Activated CD8-positive, alpha-beta T cell treated with anti-CD3 and anti-CD28 coated beads, Interleukin-2, amount 10 ng/mL, durations not matched to agents 7 days and 5 days (primary cell): ENCODE measurements around the gene ERCC3. TPM values are rescaled to one million over a fixed set of nuclear protein-coding genes. Genes with fewer than 3 reads are reported as not detected.
"Not testable (repeated sequence)": the region's sequence is repeated elsewhere in the genome, so short reads cannot be mapped to it uniquely, and the experiment has no call there.

Source experiments
- ATAC-seq: fragments of 150-1000 bp; cut with Tn5 transposase; one replicate; pipeline ENCODE4 v1.10.0; 2021; ENCODE audit warnings: moderate library complexity
- CTCF ChIA-PET: fragments of 350-600 bp; sonication (Branson Sonifier 250); formaldehyde crosslinking; loops from one replicate; lab custom pipeline; 2021; ENCODE audit warnings: antibody characterized with exemption; lab: Charles Lee
- POLR2A ChIA-PET: fragments of 350-600 bp; sonication (Branson Sonifier 250); formaldehyde crosslinking; loops from one replicate; lab custom pipeline; 2021; ENCODE audit warnings: antibody characterized with exemption; lab: Charles Lee
- DNase-seq: peaks from one replicate; pipeline ENCODE4 v3.0.0-alpha.2; 2020
- H3K27ac Mint-ChIP-seq: one replicate; pipeline ENCODE4 v1.8.0; 2021; ENCODE audit warnings: mild to moderate bottlenecking, mixed read lengths
- H3K27me3 Mint-ChIP-seq: one replicate; pipeline ENCODE4 v1.8.0; 2021; ENCODE audit warnings: low read depth, mixed read lengths
- H3K36me3 Mint-ChIP-seq: one replicate; pipeline ENCODE4 v1.8.0; 2021; ENCODE audit warnings: low read depth, mixed read lengths
- H3K4me1 Mint-ChIP-seq: one replicate; pipeline ENCODE4 v1.8.0; 2021; ENCODE audit warnings: low read depth, mixed read lengths
- H3K4me3 Mint-ChIP-seq: one replicate; pipeline ENCODE4 v1.8.0; 2021; ENCODE audit warnings: mild to moderate bottlenecking, mixed read lengths
- H3K9me3 Mint-ChIP-seq: one replicate; pipeline ENCODE4 v1.8.0; 2022; ENCODE audit warnings: mixed read lengths; ENCODE audit not compliant: insufficient read depth
- total RNA-seq, 2 experiments: library from RNA; stranded (reverse); gene quantifications; one replicate each; pipeline ENCODE4 v1.2.3, GENCODE V29; 2021

The ERCC3 gene
- total RNA-seq, 2 experiments from 2014 or later = 59.4 to 61.7 TPM

DNA sequence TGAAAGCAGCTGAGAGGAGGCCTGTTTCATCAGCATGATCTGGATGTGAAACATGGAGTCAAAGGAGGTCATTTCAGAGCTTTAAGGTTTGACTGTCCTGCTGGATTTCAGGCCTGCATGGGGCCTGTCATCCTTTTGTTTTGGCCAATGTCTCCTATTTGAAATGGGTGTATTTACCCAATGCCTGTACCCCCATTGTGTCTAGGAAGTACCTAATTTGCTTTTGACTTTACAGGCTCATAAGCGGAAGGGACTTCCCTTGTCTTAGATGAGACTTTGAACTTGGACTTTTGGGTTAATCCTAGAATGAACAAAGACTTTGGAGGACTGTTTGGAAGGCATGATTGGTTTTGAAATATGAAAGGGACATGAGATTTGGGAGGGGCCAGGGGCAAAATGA lies 54.5 kb downstream of the ERCC3 start:
- Mint-ChIP-seq H3K27ac (no peak overlapping the region), H3K9me3 (peaks cover 12% of the 10 kb centered on the region), H3K27me3 (no peaks in the 10 kb centered on the region), H3K4me1 (no peaks in the 10 kb centered on the region), H3K4me3 (no peak overlapping the region), H3K36me3 (peaks cover 2% of the 10 kb centered on the region)
- ChIA-PET POLR2A (no interaction called here), CTCF (no interaction called here)
- ATAC-seq (no peak), DNase-seq (no peak)

DNA sequence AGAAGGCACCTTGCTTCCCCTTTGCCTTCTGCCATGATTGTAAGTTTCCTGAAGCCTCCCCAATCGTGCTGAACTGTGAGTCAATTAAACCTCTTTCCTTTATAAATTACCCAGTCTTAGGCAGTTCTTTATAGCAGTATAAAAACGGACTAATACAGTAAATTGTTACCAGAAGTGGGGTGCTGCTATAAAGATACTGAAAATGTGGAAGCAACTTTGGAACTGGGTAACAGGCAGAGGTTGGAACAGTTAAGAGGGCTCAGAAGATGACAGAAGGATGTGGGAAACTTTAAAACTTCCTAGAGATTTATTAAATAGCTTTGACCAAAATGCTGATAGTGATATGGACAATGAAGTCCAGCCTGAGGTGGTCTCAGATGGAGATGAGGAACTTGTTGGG lies 56.2 kb downstream of the ERCC3 start:
- not testable (repeated sequence) for H3K27ac Mint-ChIP-seq, ATAC-seq, H3K4me1 Mint-ChIP-seq

GRCh38 chr2:127235082-127235702 lies 58.8 kb downstream of the ERCC3 start:
- DNase-seq = no peak
- no peak overlapping the region for H3K27ac Mint-ChIP-seq
- no peaks in the 10 kb centered on the region for H3K36me3 Mint-ChIP-seq
- CTCF ChIA-PET = no interaction called here
- POLR2A ChIA-PET = no interaction called here
- H3K4me3 Mint-ChIP-seq = no peak overlapping the region
- no peak for ATAC-seq
- H3K9me3 Mint-ChIP-seq = peaks cover 12% of the 10 kb centered on the region
- H3K4me1 Mint-ChIP-seq = no peaks in the 10 kb centered on the region
- no peaks in the 10 kb centered on the region for H3K27me3 Mint-ChIP-seq

More for the DNA sequence above, 56.2 kb downstream of the ERCC3 start:
- H3K27me3 Mint-ChIP-seq, POLR2A ChIA-PET, CTCF ChIA-PET, H3K4me3 Mint-ChIP-seq, DNase-seq, H3K36me3 Mint-ChIP-seq: not testable (repeated sequence)
- H3K9me3 Mint-ChIP-seq = peaks cover 12% of the 10 kb centered on the region

DNA sequence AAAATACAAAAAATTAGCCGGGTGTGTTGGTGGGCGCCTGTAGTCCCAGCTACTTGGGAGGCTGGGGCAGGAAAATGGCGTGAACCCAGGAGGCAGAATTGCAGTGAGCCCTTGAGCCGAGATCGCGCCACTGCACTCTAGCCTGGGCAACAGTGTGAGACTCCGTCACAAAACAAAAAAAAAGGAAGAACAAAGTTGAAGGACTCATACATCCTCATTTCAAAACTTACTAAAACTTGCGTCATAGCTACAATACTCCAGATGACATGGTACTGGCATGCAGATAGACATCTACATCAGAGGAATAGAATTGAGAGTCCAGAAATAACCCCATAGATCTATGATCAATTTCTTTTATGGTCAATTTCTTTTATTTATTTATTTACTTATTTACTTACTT lies 60.2 kb downstream of the ERCC3 start:
- ChIA-PET CTCF (no interaction called here), POLR2A (no interaction called here)
- Mint-ChIP-seq H3K4me3 (no peak overlapping the region), H3K4me1 (no peaks in the 10 kb centered on the region), H3K9me3 (peaks cover 12% of the 10 kb centered on the region), H3K36me3 (no peaks in the 10 kb centered on the region), H3K27me3 (no peaks in the 10 kb centered on the region), H3K27ac (no peak overlapping the region)
- ATAC-seq = no peak
- no peak for DNase-seq

DNA sequence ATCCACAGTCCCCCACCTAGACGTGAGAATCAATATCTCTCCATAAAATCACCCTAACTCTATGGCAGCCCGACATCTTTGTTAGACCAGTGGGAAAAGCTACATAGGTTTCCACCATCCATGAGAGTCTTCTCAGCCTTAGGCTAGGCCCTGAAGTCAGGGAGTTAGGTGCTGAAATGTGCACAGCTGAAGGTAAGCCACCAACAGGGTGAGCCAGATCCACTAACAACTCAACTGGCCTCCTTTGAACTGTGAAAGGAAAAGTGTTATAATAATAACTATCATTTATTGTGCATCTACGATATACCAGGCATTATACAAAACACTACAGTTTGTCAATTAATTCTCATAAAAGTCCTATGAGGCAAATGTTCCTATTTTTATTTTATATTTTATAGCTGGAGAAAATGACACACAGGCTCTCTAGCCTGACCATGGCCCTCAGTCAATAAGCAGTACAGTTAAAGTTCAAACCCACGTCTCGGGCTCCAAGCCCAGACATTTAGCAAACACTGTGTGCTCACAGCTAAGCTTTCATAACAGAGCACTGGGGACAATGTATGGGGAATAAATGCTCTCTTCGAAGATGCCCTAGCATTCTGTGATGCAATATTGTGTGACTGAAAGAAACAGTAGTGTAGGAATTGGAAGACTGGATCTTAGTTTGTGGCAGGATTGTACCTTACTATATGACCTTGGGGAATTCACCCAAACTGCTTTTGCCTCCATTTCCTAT lies 62.6 kb downstream of the ERCC3 start:
- DNase-seq (no peak), ATAC-seq (no peak)
- no peaks in the 10 kb centered on the region for H3K36me3 Mint-ChIP-seq
- no peaks in the 10 kb centered on the region for H3K4me1 Mint-ChIP-seq
- no peaks in the 10 kb centered on the region for H3K9me3 Mint-ChIP-seq
- ChIA-PET CTCF (no interaction called here), POLR2A (no interaction called here)
- H3K4me3 Mint-ChIP-seq = no peak overlapping the region
- H3K27ac Mint-ChIP-seq = no peak overlapping the region
- peaks cover 2% of the 10 kb centered on the region for H3K27me3 Mint-ChIP-seq

GRCh38 chr2:127229555-127229954 lies 64.4 kb downstream of the ERCC3 start:
- CTCF ChIA-PET = no interaction called here
- Mint-ChIP-seq H3K27me3 (peaks cover 14% of the 10 kb centered on the region), H3K4me1 (no peaks in the 10 kb centered on the region), H3K9me3 (no peaks in the 10 kb centered on the region), H3K27ac (no peak overlapping the region), H3K36me3 (no peaks in the 10 kb centered on the region), H3K4me3 (no peak overlapping the region)
- no peak for DNase-seq
- ATAC-seq = no peak
- POLR2A ChIA-PET = no interaction called here

GRCh38 chr2:127228102-127228501 lies 65.8 kb downstream of the ERCC3 start:
- H3K4me1 Mint-ChIP-seq = no peaks in the 10 kb centered on the region
- H3K36me3 Mint-ChIP-seq = no peaks in the 10 kb centered on the region
- no peak for DNase-seq
- CTCF ChIA-PET = interaction anchor here (0.5 kb wide), 1 partner anchor 1906 kb away, joined by 3 read pairs; no protein-coding TSS in a partner anchor
- no peaks in the 10 kb centered on the region for H3K9me3 Mint-ChIP-seq
- no peak overlapping the region for H3K27ac Mint-ChIP-seq
- peaks cover 24% of the 10 kb centered on the region for H3K27me3 Mint-ChIP-seq
- ATAC-seq = no peak
- POLR2A ChIA-PET = no interaction called here
- H3K4me3 Mint-ChIP-seq = no peak overlapping the region

- H3K27me3 Mint-ChIP-seq = peaks cover 29% of the 10 kb centered on the region
- CTCF ChIA-PET, DNase-seq, H3K36me3 Mint-ChIP-seq, POLR2A ChIA-PET, H3K9me3 Mint-ChIP-seq, H3K4me3 Mint-ChIP-seq, H3K4me1 Mint-ChIP-seq, H3K27ac Mint-ChIP-seq, ATAC-seq: not testable (repeated sequence)
Measured at GRCh38 chr2:127227264-127227660, 66.7 kb downstream of the ERCC3 start.

DNA sequence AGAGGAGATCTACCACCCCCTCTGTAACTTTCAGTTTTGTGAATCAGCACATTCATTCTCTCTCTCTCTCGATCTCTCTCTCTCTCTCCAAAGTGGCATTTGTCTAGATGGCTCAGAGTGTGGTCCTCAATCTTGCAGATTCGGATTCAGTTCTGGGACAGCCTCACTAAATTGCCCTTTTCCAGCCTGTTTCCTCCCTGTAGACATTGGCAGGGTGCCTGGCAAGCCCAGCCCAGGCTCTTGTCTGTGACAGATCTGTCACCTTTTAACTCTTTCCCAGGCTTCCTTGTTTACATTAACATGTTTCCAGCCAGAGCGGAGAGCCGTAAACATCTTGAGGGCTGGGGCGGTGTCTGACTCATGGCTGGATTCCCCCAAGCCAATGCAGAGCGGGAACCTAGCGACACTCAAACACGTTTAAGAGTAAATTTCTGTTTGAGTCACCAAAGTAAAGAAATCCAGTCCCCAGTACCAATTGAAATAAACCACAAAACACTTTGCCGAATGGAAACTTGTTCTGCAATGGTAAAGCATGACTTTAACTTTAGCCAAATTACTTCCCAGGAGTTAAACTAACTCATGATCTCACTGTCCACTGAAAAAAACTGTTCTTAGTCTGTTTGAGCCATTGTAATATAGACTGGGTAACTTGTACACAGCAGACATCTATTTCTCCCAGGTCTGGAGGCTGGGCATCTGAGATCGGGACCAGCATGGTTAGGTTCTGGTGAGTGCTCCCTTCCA lies 67.3 kb downstream of the ERCC3 start:
- Mint-ChIP-seq H3K4me1 (no peaks in the 10 kb centered on the region), H3K9me3 (no peaks in the 10 kb centered on the region), H3K27ac (no peak overlapping the region), H3K36me3 (no peaks in the 10 kb centered on the region), H3K27me3 (peaks cover 29% of the 10 kb centered on the region), H3K4me3 (no peak overlapping the region)
- DNase-seq (no peak), ATAC-seq (peak; percentile 36)
- ChIA-PET POLR2A (no interaction called here), CTCF (no interaction called here)

GRCh38 chr2:127226132-127226519 lies 67.8 kb downstream of the ERCC3 start:
- peaks cover 29% of the 10 kb centered on the region for H3K27me3 Mint-ChIP-seq
- no peak for DNase-seq
- no peaks in the 10 kb centered on the region for H3K36me3 Mint-ChIP-seq
- H3K27ac Mint-ChIP-seq = no peak overlapping the region
- no peak overlapping the region for H3K4me3 Mint-ChIP-seq
- no peak for ATAC-seq
- H3K4me1 Mint-ChIP-seq = no peaks in the 10 kb centered on the region
- no peaks in the 10 kb centered on the region for H3K9me3 Mint-ChIP-seq
- ChIA-PET CTCF (no interaction called here), POLR2A (no interaction called here)

- ChIA-PET CTCF (no interaction called here), POLR2A (no interaction called here)
- H3K9me3 Mint-ChIP-seq = no peaks in the 10 kb centered on the region
- peaks cover 5% of the 10 kb centered on the region for H3K4me1 Mint-ChIP-seq
- ATAC-seq (no peak), DNase-seq (no peak)
- H3K27ac Mint-ChIP-seq = no peak overlapping the region
- H3K4me3 Mint-ChIP-seq = no peak overlapping the region
- H3K36me3 Mint-ChIP-seq = no peaks in the 10 kb centered on the region
- H3K27me3 Mint-ChIP-seq = peaks cover 35% of the 10 kb centered on the region
Measured at GRCh38 chr2:127225186-127225960, 68.6 kb downstream of the ERCC3 start.
